Caco-2 (cell line): Measurements from ENCODE around the gene SIK1. TPM values are rescaled to one million over a fixed set of nuclear protein-coding genes. Genes with fewer than 3 reads are reported as not detected.

Experiments used
- BruUV-seq: library from RNA; stranded (reverse); fragments of 400-500 nt; replicated peaks from 2 replicates; lab custom pipeline; 2021; lab: Mats Ljungman, UMichigan
- CTCF ChIA-PET: fragments of 300-600 bp; sonication (Branson Sonifier 250); formaldehyde crosslinking; loops from one replicate; lab custom pipeline; 2022; ENCODE audit warnings: antibody characterized with exemption; lab: Charles Lee
- POLR2A ChIA-PET: fragments of 300-600 bp; sonication (Branson Sonifier 250); formaldehyde crosslinking; loops from one replicate; lab custom pipeline; 2022; ENCODE audit warnings: antibody characterized with exemption; lab: Charles Lee
- DNase-seq, 2 experiments: peaks; one replicate each; pipeline versions ENCODE4 v3.0.0 to v3.0.0-alpha.2; 2020 to 2022
- H3K27me3 ChIP-seq: replicated peaks from 2 replicates; pipeline ENCODE4 v1.6.0; 2011; ENCODE audit warnings: low read length; ENCODE audit not compliant: control insufficient read depth, insufficient read depth
- H3K36me3 ChIP-seq: 2 replicates; pipeline ENCODE4 v1.5.1; 2011; ENCODE audit warnings: low read length; ENCODE audit not compliant: control insufficient read depth, insufficient read depth
- H3K4me1 ChIP-seq: fragments of 250-450 bp; sonication (Bioruptor Pico); 2 replicates; pipeline ENCODE4 v1.5.1; 2020; ENCODE audit warnings: mild to moderate bottlenecking
- H3K4me3 ChIP-seq: 2 replicates; pipeline ENCODE4 v1.5.1; 2011; ENCODE audit warnings: low read depth, mild to moderate bottlenecking, control low read depth, low read length
- H3K9me3 ChIP-seq: fragments of 250-450 bp; sonication (Bioruptor Pico); 2 replicates; pipeline ENCODE4 v1.5.1; 2020; ENCODE audit warnings: mild to moderate bottlenecking, moderate library complexity
- H3K27ac Mint-ChIP-seq: one replicate; pipeline ENCODE4 v1.8.0; 2022; ENCODE audit warnings: mixed read lengths; ENCODE audit not compliant: unreplicated experiment
- H3K27me3 Mint-ChIP-seq: one replicate; pipeline ENCODE4 v1.8.0; 2022; ENCODE audit warnings: mixed read lengths; ENCODE audit not compliant: insufficient read depth, unreplicated experiment
- H3K36me3 Mint-ChIP-seq: one replicate; pipeline ENCODE4 v1.8.0; 2022; ENCODE audit warnings: mild to moderate bottlenecking, mixed read lengths; ENCODE audit not compliant: insufficient read depth, unreplicated experiment
- H3K4me1 Mint-ChIP-seq: one replicate; pipeline ENCODE4 v1.8.0; 2022; ENCODE audit warnings: low read depth, mixed read lengths; ENCODE audit not compliant: unreplicated experiment
- H3K4me3 Mint-ChIP-seq: one replicate; pipeline ENCODE4 v1.8.0; 2022; ENCODE audit warnings: mild to moderate bottlenecking, moderate library complexity, mixed read lengths; ENCODE audit not compliant: unreplicated experiment
- H3K9me3 Mint-ChIP-seq: one replicate; pipeline ENCODE4 v1.8.0; 2022; ENCODE audit warnings: mixed read lengths; ENCODE audit not compliant: unreplicated experiment
- CTCF ChIP-seq, 2 experiments: fragments of 200-600 bp in 1 of 2; IDR thresholded peaks; 1 replicate in 1 of 2; 2 replicates in 1 of 2; pipeline versions ENCODE4 v1.5.1 to v1.8.0; 2011 to 2022; ENCODE audit warnings: antibody characterized with exemption in 1 of 2, control low read depth in 1 of 2, inconsistent platforms in 1 of 2, low read depth in 1 of 2, low read length in 1 of 2, mild to moderate bottlenecking in 1 of 2, moderate library complexity in 1 of 2; ENCODE audit not compliant: insufficient read depth in 1 of 2, severe bottlenecking in 1 of 2, unreplicated experiment in 1 of 2
- intact Hi-C: fragments of 100-400 bp; cut with micrococcal nuclease; formaldehyde crosslinking; loops from one replicate; pipeline ENCODE4 v1.10.0; 2022; ENCODE audit not compliant: unreplicated experiment
- total RNA-seq: library from RNA; stranded (reverse); gene quantifications from 2 replicates; pipeline ENCODE4 v1.2.3, GENCODE V29; 2022

Gene SIK1
- total RNA-seq, 1 experiment from 2014 or later, result 69.4 TPM

- CTCF ChIA-PET, result no interaction called here
- H3K9me3 Mint-ChIP-seq, result no peaks in the 10 kb centered on the region
- POLR2A ChIA-PET, result no interaction called here
- no TSS peak for BruUV-seq
- no peak for TF ChIP-seq CTCF (IDR thresholded peaks at IDR 0.05; ENCODE audit: insufficient read depth in 1 of 2, low read depth in 1 of 2, low read length in 1 of 2, severe bottlenecking in 1 of 2, unreplicated experiment in 1 of 2)
- no peaks in the 10 kb centered on the region for H3K27me3 ChIP-seq
- intact Hi-C loops, result no loop called here
- no peak overlapping the region for H3K4me3 Mint-ChIP-seq
- H3K4me1 ChIP-seq, result no peaks in the 10 kb centered on the region
- no peaks in the 10 kb centered on the region for H3K4me1 Mint-ChIP-seq
- no peaks in the 10 kb centered on the region for H3K27me3 Mint-ChIP-seq
- H3K36me3 ChIP-seq, result no peaks in the 10 kb centered on the region
- no peaks in the 10 kb centered on the region for H3K36me3 Mint-ChIP-seq
- H3K27ac Mint-ChIP-seq, result no peak overlapping the region
- H3K4me3 ChIP-seq, result no peak overlapping the region
- DNase-seq, result no peak
- no peaks in the 10 kb centered on the region for H3K9me3 ChIP-seq
Observed at GRCh38 chr21:43374228-43374885, 52.6 kb downstream of the SIK1 start.

- CTCF ChIA-PET, result no interaction called here
- intact Hi-C loops, result no loop called here
Observed at GRCh38 chr21:43373362-43374227, 53.3 kb downstream of the SIK1 start.

More at GRCh38 chr21:43373362-43374227, 53.3 kb downstream of the SIK1 start:
- H3K36me3 ChIP-seq, result no peaks in the 10 kb centered on the region
- no TSS peak for BruUV-seq
- POLR2A ChIA-PET, result no interaction called here
- Mint-ChIP-seq H3K4me1 (no peaks in the 10 kb centered on the region), H3K9me3 (no peaks in the 10 kb centered on the region), H3K4me3 (no peak overlapping the region), H3K27ac (no peak overlapping the region), H3K27me3 (no peaks in the 10 kb centered on the region), H3K36me3 (no peaks in the 10 kb centered on the region)
- H3K4me1 ChIP-seq, result no peaks in the 10 kb centered on the region
- H3K27me3 ChIP-seq, result no peaks in the 10 kb centered on the region
- no peak for TF ChIP-seq CTCF (IDR thresholded peaks at IDR 0.05; ENCODE audit: insufficient read depth in 1 of 2, low read depth in 1 of 2, low read length in 1 of 2, severe bottlenecking in 1 of 2, unreplicated experiment in 1 of 2)
- no peak for DNase-seq
- H3K4me3 ChIP-seq, result no peak overlapping the region
- no peaks in the 10 kb centered on the region for H3K9me3 ChIP-seq
